HCT116 (cell line): Measurements from ENCODE around the gene SUCLG2. TPM values are rescaled to one million over a fixed set of nuclear protein-coding genes. Genes with fewer than 3 reads are reported as not detected.

Experiments used
- ATAC-seq: fragments of 200-7000 bp; cut with Tn5 transposase; 2 replicates; pipeline ENCODE4 v1.9.1; 2020; ENCODE audit warnings: mild to moderate bottlenecking, moderate library complexity
- BruUV-seq: library from RNA; stranded (reverse); fragments of 400-500 nt; replicated peaks from 2 replicates; lab custom pipeline; 2021; lab: Mats Ljungman, UMichigan
- CTCF ChIA-PET: fragments of 300-600 bp; sonication (Branson Sonifier 250); formaldehyde crosslinking; loops from one replicate; lab custom pipeline; 2021; ENCODE audit warnings: antibody characterized with exemption; lab: Charles Lee
- POLR2A ChIA-PET: fragments of 300-600, 350-600 bp; sonication (Branson Sonifier 250); formaldehyde crosslinking; loops from one replicate; lab custom pipeline; 2021; ENCODE audit warnings: antibody characterized with exemption; lab: Charles Lee
- RAD21 ChIA-PET, 2 experiments: fragments of 300-600 bp; sonication (Branson Sonifier 250); formaldehyde crosslinking; loops; one replicate each; lab custom pipeline; 2023; ENCODE audit warnings: low total read pairs in 2 of 2; ENCODE audit not compliant: uncharacterized antibody in 2 of 2, unreplicated experiment in 2 of 2, low non-redundant PET in 1 of 2; lab: Charles Lee
- DNase-seq: peaks from one replicate; pipeline ENCODE4 v3.0.0-alpha.2; 2010; ENCODE audit warnings: low read depth, low spot score
- H2AFZ ChIP-seq: fragments of 200-600 bp; shearing (Covaris generic), sonication (generic); 2 replicates; pipeline ENCODE4 v1.6.1; 2017; ENCODE audit warnings: low read depth, mixed run types, mixed read lengths, antibody characterized with exemption, low read length; ENCODE audit not compliant: poor library complexity, severe bottlenecking
- H3K27ac ChIP-seq: 2 replicates; pipeline ENCODE4 v1.5.1; 2012; ENCODE audit warnings: low read depth, low read length
- H3K27me3 ChIP-seq: fragments of 200-600 bp; sonication (generic); 2 replicates; pipeline ENCODE4 v1.6.1; 2016; ENCODE audit warnings: mixed run types, low read length, mixed read lengths; ENCODE audit not compliant: insufficient read depth
- H3K36me3 ChIP-seq, 2 experiments: fragments of 200-500 bp in 1 of 2; fragments of 200-600 bp in 1 of 2; sonication (Bioruptor generic) in 1 of 2; sonication (generic) in 1 of 2; 2 replicates each; pipeline versions ENCODE4 v1.5.1 to v1.6.1; 2014 to 2016; ENCODE audit warnings: low read length in 2 of 2, inconsistent platforms in 1 of 2, mixed read lengths in 1 of 2, mixed run types in 1 of 2; ENCODE audit not compliant: insufficient read depth in 2 of 2, control insufficient read depth in 1 of 2
- H3K4me1 ChIP-seq, 2 experiments: fragments of 200-600 bp in 1 of 2; sonication (generic) in 1 of 2; 2 replicates each; pipeline versions ENCODE4 v1.5.1 to v1.6.1; 2012 to 2017; ENCODE audit warnings: low read length in 2 of 2, inconsistent platforms in 1 of 2, mild to moderate bottlenecking in 1 of 2, mixed read lengths in 1 of 2, mixed run types in 1 of 2, moderate library complexity in 1 of 2; ENCODE audit not compliant: insufficient read depth in 2 of 2, control insufficient read depth in 1 of 2
- H3K4me2 ChIP-seq: fragments of 200-600 bp; sonication (generic); 2 replicates; pipeline ENCODE4 v1.6.1; 2017; ENCODE audit warnings: mixed run types, low read length, mixed read lengths
- H3K4me3 ChIP-seq, 2 experiments: fragments of 200-600 bp in 1 of 2; sonication (generic) in 1 of 2; replicated peaks in 1 of 2; 2 replicates each; pipeline ENCODE4 v1.5.1; 2011 to 2016; ENCODE audit warnings: low read length in 2 of 2, control low read depth in 1 of 2, low read depth in 1 of 2, mild to moderate bottlenecking in 1 of 2, mixed read lengths in 1 of 2, mixed run types in 1 of 2
- H3K79me2 ChIP-seq: fragments of 200-600 bp; sonication (generic); 2 replicates; pipeline ENCODE4 v1.6.1; 2017; ENCODE audit warnings: mild to moderate bottlenecking, mixed run types, low read length, moderate library complexity, mixed read lengths; ENCODE audit not compliant: insufficient read depth
- H3K9ac ChIP-seq: fragments of 200-600 bp; sonication (generic); 2 replicates; pipeline ENCODE4 v1.6.1; 2016; ENCODE audit warnings: low read length, mixed read lengths
- H3K9me2 ChIP-seq: fragments of 200-600 bp; sonication (generic), shearing (Covaris generic); 2 replicates; pipeline ENCODE4 v1.6.1; 2017; ENCODE audit warnings: mixed run types, mild to moderate bottlenecking, moderate library complexity; ENCODE audit not compliant: insufficient read depth
- H3K9me3 ChIP-seq, 2 experiments: fragments of 200-500 bp in 1 of 2; fragments of 200-600 bp in 1 of 2; sonication (Bioruptor generic) in 1 of 2; sonication (generic) in 1 of 2; 2 replicates each; pipeline ENCODE4 v1.6.1; 2014 to 2017; ENCODE audit warnings: low read length in 2 of 2, mixed read lengths in 2 of 2, inconsistent platforms in 1 of 2, low read depth in 1 of 2, mild to moderate bottlenecking in 1 of 2, mixed run types in 1 of 2, moderate library complexity in 1 of 2; ENCODE audit not compliant: control insufficient read depth in 1 of 2, insufficient read depth in 1 of 2
- H4K20me1 ChIP-seq: fragments of 200-600 bp; sonication (generic), shearing (Covaris generic); 2 replicates; pipeline ENCODE4 v1.6.1; 2017; ENCODE audit warnings: mixed run types, mild to moderate bottlenecking, moderate library complexity; ENCODE audit not compliant: insufficient read depth
- ATF3 ChIP-seq: IDR thresholded peaks from 2 replicates; pipeline ENCODE4 v1.6.1; 2012
- EGR1 ChIP-seq: IDR thresholded peaks from 2 replicates; pipeline ENCODE4 v1.6.1; 2012; ENCODE audit warnings: low read depth
- EZH2 ChIP-seq: fragments of 200-600 bp; sonication (generic); IDR thresholded peaks from 2 replicates; pipeline ENCODE4 v1.6.1; 2017; ENCODE audit warnings: antibody characterized with exemption, mixed run types
- EZH2phosphoT487 ChIP-seq: fragments of 200-600 bp; IDR thresholded peaks from 2 replicates; pipeline ENCODE4 v1.6.1; 2018; ENCODE audit warnings: antibody characterized with exemption, borderline replicate concordance
- FOSL1 ChIP-seq: IDR thresholded peaks from 2 replicates; pipeline ENCODE4 v1.6.1; 2012; ENCODE audit warnings: low read depth
- JUND ChIP-seq: IDR thresholded peaks from 2 replicates; pipeline ENCODE4 v1.6.1; 2012
- MAX ChIP-seq: IDR thresholded peaks from 2 replicates; pipeline ENCODE4 v1.6.1; 2012
- POLR2A ChIP-seq: IDR thresholded peaks from 2 replicates; pipeline ENCODE4 v1.7.0; 2011; ENCODE audit warnings: borderline replicate concordance; ENCODE audit not compliant: insufficient read depth, insufficient read length; ENCODE audit errors: extremely low read depth
- SIN3A ChIP-seq: IDR thresholded peaks from 2 replicates; pipeline ENCODE4 v1.6.1; 2012; ENCODE audit warnings: low read depth
- SP1 ChIP-seq: IDR thresholded peaks from 2 replicates; pipeline ENCODE4 v1.6.1; 2012; ENCODE audit warnings: low read depth
- TCF7L2 ChIP-seq: IDR thresholded peaks from 2 replicates; pipeline ENCODE4 v1.7.0; 2011; ENCODE audit warnings: borderline replicate concordance, inconsistent platforms; ENCODE audit not compliant: insufficient read depth, insufficient read length; ENCODE audit errors: extremely low read depth
- ZBTB33 ChIP-seq: IDR thresholded peaks from 2 replicates; pipeline ENCODE4 v1.6.1; 2011; ENCODE audit warnings: mild to moderate bottlenecking, low read length, moderate library complexity; ENCODE audit not compliant: insufficient replicate concordance; ENCODE audit errors: extremely low read depth
- ZFX ChIP-seq: fragments of 450-650 bp; IDR thresholded peaks from 2 replicates; pipeline ENCODE4 v1.6.1; 2017
- ZNF274 ChIP-seq: fragments of 200-500 bp; sonication (Bioruptor generic); IDR thresholded peaks from 2 replicates; pipeline ENCODE4 v1.6.1; 2014; ENCODE audit warnings: mild to moderate bottlenecking, low read depth, low read length, inconsistent platforms
- intact Hi-C: fragments of 100-400 bp; cut with micrococcal nuclease; formaldehyde crosslinking; loops from 2 replicates; pipeline ENCODE4 v1.10.0; 2022
- total RNA-seq: library from RNA; stranded (reverse); gene quantifications from one replicate; pipeline ENCODE4 v1.2.1, GENCODE V29; 2021; ENCODE audit not compliant: unreplicated experiment

SUCLG2 gene
- total RNA-seq, 1 experiment from 2014 or later: 49.2 TPM

- ATAC-seq (no peak), DNase-seq (no peak)
- ChIA-PET CTCF (no interaction called here), RAD21 (no interaction called here), POLR2A (no interaction called here)
- Histone ChIP-seq H3K9me3 (no peaks in the 10 kb centered on the region), H3K79me2 (no peaks in the 10 kb centered on the region), H3K27ac (no peak overlapping the region), H3K4me1 (no peaks in the 10 kb centered on the region), H3K4me2 (no peak overlapping the region), H3K9me2 (no peaks in the 10 kb centered on the region), H2AFZ (no peak overlapping the region), H3K9ac (no peak overlapping the region)
- no TSS peak for BruUV-seq
- intact Hi-C loops: no loop called here
- TF ChIP-seq ZFX (no peak), SP1 (no peak), EZH2 (no peak), ATF3 (no peak), EGR1 (no peak), ZBTB33 (no peak), JUND (no peak), SIN3A (no peak), EZH2phosphoT487 (no peak), ZNF274 (no peak), MAX (no peak), FOSL1 (no peak), POLR2A (no peak), TCF7L2 (no peak)
- TF ChIP-seq, all 23 proteins: peak for 0
- Histone ChIP-seq H4K20me1 (no peaks in the 10 kb centered on the region), H3K36me3 (no peaks in the 10 kb centered on the region), H3K27me3 (no peaks in the 10 kb centered on the region), H3K4me3 (no peak overlapping the region)
Measured at GRCh38 chr3:67437090-67437489, 217.3 kb downstream of the SUCLG2 start.
